ENCODE results near the gene ZNF205. TPM values are rescaled to one million over a fixed set of nuclear protein-coding genes. Genes with fewer than 3 reads are reported as not detected.
"Not testable (repeated sequence)": the region's sequence is repeated elsewhere in the genome, so short reads cannot be mapped to it uniquely, and the experiment has no call there.

Gene ZNF205
- total RNA-seq, 2 experiments from 2014 or later: 0.21 to 0.32 TPM

DNA sequence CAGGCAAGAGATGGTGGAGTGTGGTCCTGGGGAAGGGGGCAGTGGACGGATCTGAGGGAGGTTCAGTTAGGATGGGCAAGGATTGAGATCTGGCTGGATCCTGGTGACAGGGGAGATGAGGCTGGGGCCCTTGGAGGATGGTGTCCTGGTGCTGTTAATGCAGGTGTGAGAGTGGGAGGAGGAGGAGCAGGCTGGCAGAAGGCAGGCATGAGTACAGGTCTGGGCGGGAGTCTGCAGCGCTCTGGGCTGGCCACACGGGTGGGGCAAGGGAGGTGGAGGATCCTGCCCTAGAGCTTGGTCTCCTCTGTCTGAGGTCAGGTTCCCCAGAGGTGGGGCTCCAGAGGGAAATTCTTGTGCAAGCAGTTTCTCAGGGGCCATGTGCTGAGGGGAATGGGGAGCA lies 40.2 kb upstream of the ZNF205 start:
- peak; percentile 45 for DNase-seq
- peaks cover 81% of the 10 kb centered on the region for H3K4me1 Mint-ChIP-seq
- H3K9me3 Mint-ChIP-seq (ENCODE audit: low read depth): not testable (repeated sequence)

DNA sequence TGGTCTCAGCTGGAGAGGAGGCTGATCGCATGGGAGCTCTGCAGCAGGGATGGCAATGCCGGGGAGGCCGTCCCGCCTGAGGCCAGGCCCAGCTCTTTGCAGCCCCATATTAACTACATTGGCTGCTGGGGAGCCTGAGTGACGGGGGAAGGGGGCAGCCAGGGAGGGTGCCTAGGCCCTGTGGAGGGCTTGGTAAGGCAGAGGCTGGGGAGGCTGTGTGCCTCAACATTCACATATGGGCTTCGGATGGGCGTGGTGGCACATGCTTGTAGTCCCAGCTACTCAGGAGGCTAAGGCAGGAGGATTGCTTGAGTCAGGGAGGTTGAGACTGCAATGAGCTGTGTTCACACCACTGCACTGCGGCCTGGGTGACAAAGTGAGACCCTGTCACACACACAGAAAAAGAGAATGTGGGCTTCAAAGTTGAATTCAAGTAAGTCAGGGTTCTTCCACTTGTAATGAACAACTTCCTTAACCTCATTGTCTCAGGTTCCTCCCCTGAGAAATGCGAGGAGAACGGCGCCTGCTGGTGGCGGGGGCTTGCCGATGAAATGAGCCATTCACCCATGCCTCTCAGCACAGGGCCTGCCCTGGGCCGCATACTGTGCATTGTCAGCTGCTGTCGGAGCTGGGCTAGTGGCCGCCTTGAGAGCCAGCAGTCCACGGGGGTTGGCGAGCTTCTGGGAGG lies 39.7 kb upstream of the ZNF205 start:
- DNase-seq (peak; percentile 83), ATAC-seq (peak; percentile 39)
- CTCF ChIA-PET; H3K9me3 Mint-ChIP-seq (ENCODE audit: low read depth); POLR2A ChIA-PET; intact Hi-C loops (cut with DNase I, micrococcal nuclease); H3K27me3 Mint-ChIP-seq: not testable (repeated sequence)
- peaks cover 87% of the 10 kb centered on the region for H3K4me1 Mint-ChIP-seq
- peaks cover 35% of the 10 kb centered on the region for H3K36me3 Mint-ChIP-seq (ENCODE audit: low read depth)
- H3K27ac Mint-ChIP-seq: peak overlapping the region; percentile 99
- H3K4me3 Mint-ChIP-seq: peak overlapping the region; percentile 78

More for the DNA sequence above, 40.2 kb upstream of the ZNF205 start:
- ATAC-seq; intact Hi-C loops (cut with DNase I, micrococcal nuclease); POLR2A ChIA-PET; CTCF ChIA-PET; H3K27me3 Mint-ChIP-seq: not testable (repeated sequence)
- Mint-ChIP-seq H3K27ac (peak overlapping the region; percentile 97), H3K36me3 (ENCODE audit: low read depth) (peaks cover 39% of the 10 kb centered on the region), H3K4me3 (peak overlapping the region; percentile 33)

DNA sequence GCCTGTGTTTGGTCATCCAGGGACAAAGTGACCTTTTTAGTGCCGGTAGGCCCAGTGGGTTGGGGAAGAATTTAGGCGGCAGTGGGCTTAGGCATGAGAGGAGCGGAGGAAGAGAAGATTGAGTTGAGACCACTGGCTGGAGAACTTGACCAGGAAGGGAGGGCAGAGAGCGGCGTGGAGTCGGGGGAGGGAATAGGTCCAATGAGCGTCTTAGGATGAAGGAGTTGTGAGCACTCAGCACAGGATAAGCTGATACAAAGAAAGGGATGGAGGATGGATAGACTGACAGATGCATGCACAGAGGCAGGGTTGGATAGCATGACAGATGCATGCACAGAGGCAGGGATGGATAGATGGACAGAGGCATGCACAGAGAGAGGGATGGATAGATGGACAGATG lies 38.9 kb upstream of the ZNF205 start:
- Mint-ChIP-seq H3K4me3 (peak overlapping the region; percentile 78), H3K36me3 (ENCODE audit: low read depth) (peaks cover 31% of the 10 kb centered on the region), H3K27me3 (no peaks in the 10 kb centered on the region), H3K4me1 (peaks cover 90% of the 10 kb centered on the region), H3K27ac (peak overlapping the region; percentile 99), H3K9me3 (ENCODE audit: low read depth) (no peaks in the 10 kb centered on the region)
- no peak for DNase-seq
- ChIA-PET CTCF (no interaction called here), POLR2A (no interaction called here)
- intact Hi-C loops (cut with DNase I, micrococcal nuclease): no loop called here
- ATAC-seq: no peak

DNA sequence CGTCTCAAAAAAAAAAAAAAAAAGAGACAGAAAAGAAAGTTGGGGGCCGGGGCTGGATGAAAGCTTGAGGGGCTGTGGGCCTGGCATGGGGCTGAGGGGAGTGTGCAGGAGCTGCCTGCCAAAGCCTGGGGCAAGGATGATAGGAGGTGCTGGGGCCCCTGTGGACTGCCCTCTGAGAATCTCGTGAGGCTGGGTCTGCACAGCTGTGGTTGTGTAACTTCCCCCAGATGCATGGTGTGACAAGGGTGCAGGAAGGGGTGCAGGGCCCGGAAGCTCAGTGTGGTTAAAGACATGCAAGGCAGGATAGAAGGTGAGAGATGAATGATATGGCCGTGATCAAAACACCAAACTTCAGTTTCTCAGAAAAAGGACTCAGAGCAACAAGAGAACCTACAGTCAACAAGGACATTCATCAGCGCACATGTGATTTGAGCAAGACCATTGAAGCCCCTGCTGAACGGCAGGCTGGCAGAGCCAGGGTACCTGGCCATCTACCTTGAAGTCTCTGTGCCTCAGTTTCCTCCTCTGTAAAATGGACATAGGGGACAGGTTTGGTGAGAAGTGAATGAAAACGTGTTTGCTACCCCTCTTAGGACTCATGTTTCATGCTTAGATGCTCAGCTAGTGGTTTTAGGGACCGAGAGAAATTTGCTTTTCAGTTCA lies 37.4 kb upstream of the ZNF205 start:
- ChIA-PET POLR2A (interaction anchor here (0.6 to 4.4 kb wide), 3 partner anchors 10 to 60 kb away, joined by 3 to 48 read pairs (median 6); partner anchors contain the start of genes IL32 and ZNF213), CTCF (interaction anchor here (0.7 to 5.0 kb wide), 9 partner anchors 9 to 92 kb away, joined by 3 to 24 read pairs (median 3); partner anchors contain the start of gene ZSCAN10)

DNA sequence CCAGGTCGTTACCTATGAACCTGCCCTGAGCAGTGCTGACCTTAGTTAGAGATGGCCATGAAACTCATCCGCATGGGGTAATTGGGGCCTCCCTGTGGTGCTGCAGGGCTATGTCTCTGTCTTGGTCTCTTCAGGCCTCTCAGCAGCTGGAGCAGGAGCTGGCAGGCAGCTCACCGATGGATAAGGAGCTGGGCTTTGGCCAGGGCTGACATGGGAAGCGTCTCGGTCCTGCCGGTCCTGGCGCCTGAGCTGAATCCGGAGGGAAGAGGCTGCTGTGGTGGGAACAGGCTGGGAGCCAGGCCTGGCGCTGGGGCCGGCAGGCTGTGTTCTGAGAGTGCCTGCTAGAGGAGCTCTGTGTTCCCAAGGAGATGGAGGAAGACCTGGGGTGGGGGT lies 36.9 kb upstream of the ZNF205 start:
- ChIA-PET CTCF (interaction anchor here (0.9 to 5.0 kb wide), 7 partner anchors 10 to 54 kb away, joined by 3 to 24 read pairs (median 8); partner anchors contain the start of genes IL32 and ZSCAN10), POLR2A (interaction anchor here (1.1 to 4.4 kb wide), 2 partner anchors 10 to 21 kb away, joined by 6 to 48 read pairs; partner anchors contain the start of gene IL32)
- Mint-ChIP-seq H3K4me1 (peaks cover 89% of the 10 kb centered on the region), H3K27ac (peak overlapping the region; percentile 99), H3K27me3 (no peaks in the 10 kb centered on the region), H3K36me3 (ENCODE audit: low read depth) (peaks cover 26% of the 10 kb centered on the region), H3K4me3 (peak overlapping the region; percentile 78), H3K9me3 (ENCODE audit: low read depth) (peaks cover 4% of the 10 kb centered on the region)
- intact Hi-C loops (cut with DNase I, micrococcal nuclease): loop anchor here in 1 of 2 experiments (1.0 kb wide), 1 partner anchor 75 kb away; no protein-coding TSS in a partner anchor
- DNase-seq: peak; percentile 39
- peak; percentile 5 for ATAC-seq

More for the DNA sequence above, 37.4 kb upstream of the ZNF205 start:
- H3K27me3 Mint-ChIP-seq: no peaks in the 10 kb centered on the region
- H3K4me3 Mint-ChIP-seq: peak overlapping the region; percentile 78
- H3K27ac Mint-ChIP-seq: peak overlapping the region; percentile 99
- peak; percentile 62 for ATAC-seq
- H3K9me3 Mint-ChIP-seq (ENCODE audit: low read depth): peaks cover 3% of the 10 kb centered on the region
- peaks cover 27% of the 10 kb centered on the region for H3K36me3 Mint-ChIP-seq (ENCODE audit: low read depth)
- intact Hi-C loops (cut with DNase I, micrococcal nuclease): loop anchor here in 1 of 2 experiments (1.0 kb wide), 1 partner anchor 75 kb away; no protein-coding TSS in a partner anchor
- peak; percentile 91 for DNase-seq
- H3K4me1 Mint-ChIP-seq: peaks cover 90% of the 10 kb centered on the region

DNA sequence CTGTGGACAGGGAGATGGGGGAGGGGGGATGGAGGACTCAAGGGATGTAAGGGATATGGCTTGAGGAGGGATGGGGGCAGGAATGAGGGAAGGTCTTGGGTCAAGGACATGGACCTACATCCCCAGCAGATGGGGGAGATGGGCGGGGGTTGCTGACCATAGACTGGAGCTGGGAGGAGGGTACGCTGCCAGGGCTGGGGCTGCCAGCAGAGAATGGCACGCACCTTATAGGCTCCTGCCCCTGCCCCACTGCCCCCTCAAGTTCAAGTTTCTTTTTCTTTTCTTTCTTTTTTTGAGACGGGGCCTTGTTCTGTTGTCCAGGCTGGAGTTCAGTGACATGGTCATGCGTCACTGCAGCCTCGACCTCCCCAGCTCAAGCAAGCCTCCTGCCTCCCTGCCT lies 36.4 kb upstream of the ZNF205 start:
- intact Hi-C loops (cut with DNase I, micrococcal nuclease): loop anchor here in 1 of 2 experiments (1.0 kb wide), 1 partner anchor 74 kb away; no protein-coding TSS in a partner anchor
- Mint-ChIP-seq H3K4me1 (peaks cover 89% of the 10 kb centered on the region), H3K4me3 (peak overlapping the region; percentile 78), H3K27ac (peak overlapping the region; percentile 99), H3K36me3 (ENCODE audit: low read depth) (peaks cover 30% of the 10 kb centered on the region)
- not testable (repeated sequence) for H3K9me3 Mint-ChIP-seq (ENCODE audit: low read depth); ATAC-seq; DNase-seq; H3K27me3 Mint-ChIP-seq
- CTCF ChIA-PET: interaction anchor here (0.7 to 5.0 kb wide), 8 partner anchors 10 to 158 kb away, joined by 3 to 24 read pairs (median 8); partner anchors contain the start of genes IL32 and ZSCAN10
- POLR2A ChIA-PET: interaction anchor here (0.8 to 4.4 kb wide), 2 partner anchors 11 to 54 kb away, joined by 3 to 48 read pairs; partner anchors contain the start of gene IL32

DNA sequence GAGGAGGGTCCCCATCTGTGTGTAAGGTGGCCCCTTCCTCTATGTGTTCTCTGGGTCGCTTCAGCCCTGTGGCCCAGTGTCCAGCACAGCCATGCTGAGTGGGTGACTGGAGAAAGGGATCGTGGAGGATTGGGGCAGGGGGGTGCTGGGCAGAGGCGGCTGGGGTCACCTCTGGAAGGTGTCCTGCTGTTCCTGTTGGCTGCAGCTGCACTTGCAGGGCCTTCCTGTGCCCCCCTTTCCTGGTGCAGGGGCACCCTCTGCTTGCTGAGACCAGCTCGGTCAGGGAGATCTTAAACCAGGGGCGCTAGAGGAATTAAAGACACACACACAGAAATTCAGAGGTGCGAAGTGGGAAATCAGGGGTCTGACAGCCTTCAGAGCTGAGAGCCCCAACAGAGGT lies 35.8 kb upstream of the ZNF205 start:
- Mint-ChIP-seq H3K27me3 (no peaks in the 10 kb centered on the region), H3K4me3 (peak overlapping the region; percentile 78), H3K4me1 (peaks cover 88% of the 10 kb centered on the region), H3K9me3 (ENCODE audit: low read depth) (peaks cover 7% of the 10 kb centered on the region), H3K27ac (peak overlapping the region; percentile 99), H3K36me3 (ENCODE audit: low read depth) (peaks cover 34% of the 10 kb centered on the region)
- DNase-seq (peak; percentile 28), ATAC-seq (no peak)
- intact Hi-C loops (cut with DNase I, micrococcal nuclease): no loop called here
- ChIA-PET POLR2A (interaction anchor here (0.8 to 4.4 kb wide), 2 partner anchors 11 to 55 kb away, joined by 3 to 48 read pairs; partner anchors contain the start of gene IL32), CTCF (interaction anchor here (0.5 to 5.0 kb wide), 10 partner anchors 9 to 159 kb away, joined by 3 to 24 read pairs (median 4); partner anchors contain the start of genes IL32 and ZSCAN10)

DNA sequence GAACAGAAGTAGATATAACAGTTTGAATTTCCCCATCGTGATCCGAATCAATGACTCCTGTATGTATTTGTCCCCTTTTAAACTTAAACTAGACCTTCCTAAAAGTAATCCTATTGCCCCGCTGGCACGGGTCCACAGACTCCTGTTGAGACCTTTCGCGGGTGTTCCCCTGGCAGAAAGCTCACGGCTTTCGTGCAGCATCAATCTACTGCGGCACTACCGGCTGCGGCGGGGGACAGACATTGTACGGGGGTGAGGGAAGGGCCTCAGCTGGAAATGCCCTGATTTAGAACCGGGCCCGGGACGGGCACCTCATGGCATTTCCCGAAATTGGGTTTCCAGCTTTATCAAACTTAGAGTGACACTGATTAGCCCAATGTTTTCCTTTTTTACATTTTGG lies 32.4 kb upstream of the ZNF205 start:
- ATAC-seq (no peak), DNase-seq (no peak)
- POLR2A ChIA-PET: interaction anchor here (1.1 to 1.2 kb wide), 2 partner anchors 9 to 17 kb away, joined by 3 to 5 read pairs; no protein-coding TSS in a partner anchor
- CTCF ChIA-PET: interaction anchor here (0.6 to 1.3 kb wide), 4 partner anchors 14 to 998 kb away, joined by 3 to 5 read pairs (median 3); no protein-coding TSS in a partner anchor
- Mint-ChIP-seq H3K27ac (peak overlapping the region; percentile 91), H3K36me3 (ENCODE audit: low read depth) (peaks cover 31% of the 10 kb centered on the region), H3K4me3 (no peak overlapping the region), H3K27me3 (no peaks in the 10 kb centered on the region), H3K9me3 (ENCODE audit: low read depth) (peaks cover 7% of the 10 kb centered on the region), H3K4me1 (peaks cover 85% of the 10 kb centered on the region)
- intact Hi-C loops (cut with DNase I, micrococcal nuclease): no loop called here

DNA sequence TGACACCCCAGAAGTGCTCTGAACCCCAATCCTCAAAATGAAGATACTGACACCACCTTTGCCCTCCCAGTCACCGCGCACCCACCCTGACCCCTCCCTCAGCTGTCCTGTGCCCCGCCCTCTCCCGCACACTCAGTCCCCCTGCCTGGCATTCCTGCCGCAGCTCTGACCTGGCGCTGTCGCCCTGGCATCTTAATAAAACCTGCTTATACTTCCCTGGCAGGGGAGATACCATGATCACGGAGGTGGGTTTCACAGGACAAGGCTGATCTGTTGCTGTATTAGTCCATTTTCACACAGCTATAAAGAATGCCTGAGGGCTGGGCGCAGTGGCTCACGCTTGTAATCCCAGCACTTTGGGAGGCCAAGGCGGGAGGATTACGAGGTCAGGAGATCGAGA lies 30.4 kb upstream of the ZNF205 start:
- peaks cover 27% of the 10 kb centered on the region for H3K36me3 Mint-ChIP-seq (ENCODE audit: low read depth)
- DNase-seq; H3K27me3 Mint-ChIP-seq; intact Hi-C loops (cut with DNase I, micrococcal nuclease); H3K4me3 Mint-ChIP-seq; H3K9me3 Mint-ChIP-seq (ENCODE audit: low read depth); ATAC-seq: not testable (repeated sequence)
- ChIA-PET POLR2A (interaction anchor here (0.6 kb wide), 2 partner anchors 27 to 153 kb away, joined by 3 to 9 read pairs; no protein-coding TSS in a partner anchor), CTCF (interaction anchor here (0.7 to 1.2 kb wide), 2 partner anchors 15 to 16 kb away, joined by 3 to 5 read pairs; no protein-coding TSS in a partner anchor)
- H3K27ac Mint-ChIP-seq: peak overlapping the region; percentile 63
- H3K4me1 Mint-ChIP-seq: peaks cover 78% of the 10 kb centered on the region

DNA sequence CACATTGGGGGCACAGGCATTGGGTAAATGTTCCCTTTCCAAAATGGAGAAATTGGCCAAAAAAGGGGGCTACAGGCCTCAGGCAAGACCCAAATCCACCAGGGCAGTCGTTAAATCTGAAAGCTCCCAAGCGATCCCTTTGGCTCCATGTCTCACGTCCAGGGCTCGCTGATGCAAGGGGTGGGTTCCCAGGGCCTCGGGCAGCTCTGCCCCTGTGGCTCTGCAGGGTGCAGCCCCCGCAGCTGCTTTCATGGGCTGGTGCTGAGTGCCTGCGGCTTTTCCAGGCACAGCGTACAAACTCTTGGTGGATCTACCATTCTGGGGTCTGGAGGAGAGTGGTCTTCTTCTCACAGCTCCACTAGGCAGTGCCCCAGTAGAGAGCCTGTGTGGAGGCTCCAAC lies 29.0 kb upstream of the ZNF205 start:
- CTCF ChIA-PET: interaction anchor here (0.8 to 1.1 kb wide), 4 partner anchors 9 to 17 kb away, joined by 3 read pairs; no protein-coding TSS in a partner anchor
- H3K36me3 Mint-ChIP-seq (ENCODE audit: low read depth): peaks cover 22% of the 10 kb centered on the region
- H3K27me3 Mint-ChIP-seq; H3K27ac Mint-ChIP-seq; H3K4me3 Mint-ChIP-seq; intact Hi-C loops (cut with DNase I, micrococcal nuclease); ATAC-seq; POLR2A ChIA-PET; H3K9me3 Mint-ChIP-seq (ENCODE audit: low read depth); DNase-seq: not testable (repeated sequence)
- H3K4me1 Mint-ChIP-seq: peaks cover 76% of the 10 kb centered on the region

DNA sequence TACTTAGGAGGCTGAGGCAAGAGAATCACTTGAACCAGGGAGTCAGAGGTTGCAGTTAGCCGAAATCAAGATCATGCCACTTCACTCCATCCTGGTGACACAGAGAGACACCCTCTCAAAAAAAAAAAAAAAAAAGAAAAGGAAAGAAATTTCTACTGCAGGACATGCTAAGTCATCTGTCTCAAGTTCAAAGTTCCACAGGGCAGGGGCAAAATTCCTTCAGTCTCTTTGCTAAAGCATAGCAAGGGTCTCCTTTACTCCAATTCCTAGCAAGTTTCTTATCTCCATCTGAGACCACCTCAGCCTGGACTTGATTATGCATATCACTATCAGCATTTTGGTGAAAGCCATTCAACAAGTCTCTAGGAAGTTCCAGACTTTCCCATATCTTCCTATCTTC lies 27.9 kb upstream of the ZNF205 start:
- POLR2A ChIA-PET: no interaction called here
- CTCF ChIA-PET: interaction anchor here (1.1 kb wide), 2 partner anchors 10 to 36 kb away, joined by 3 to 6 read pairs; no protein-coding TSS in a partner anchor
- no peak overlapping the region for H3K4me3 Mint-ChIP-seq
- H3K36me3 Mint-ChIP-seq (ENCODE audit: low read depth): peaks cover 17% of the 10 kb centered on the region
- no peak for DNase-seq
- H3K9me3 Mint-ChIP-seq (ENCODE audit: low read depth): peaks cover 7% of the 10 kb centered on the region
- H3K27me3 Mint-ChIP-seq: no peaks in the 10 kb centered on the region
- no peak for ATAC-seq
- peaks cover 69% of the 10 kb centered on the region for H3K4me1 Mint-ChIP-seq
- intact Hi-C loops (cut with DNase I, micrococcal nuclease): no loop called here
- H3K27ac Mint-ChIP-seq: peak overlapping the region; percentile 45

Data from activated CD4-positive, alpha-beta T cell treated with anti-CD3 and anti-CD28 coated beads for 36 hours (primary cell).